H9 (cell line): ENCODE measurements around the gene TRMU. TPM values are rescaled to one million over a fixed set of nuclear protein-coding genes. Genes with fewer than 3 reads are reported as not detected.

Experiments
- DNase-seq: peaks from one replicate; pipeline ENCODE4 v3.0.0-alpha.2; 2017
- H2AFZ ChIP-seq: one replicate; pipeline ENCODE4 v1.6.1; 2013; ENCODE audit warnings: mild to moderate bottlenecking, low read length, control low read depth, moderate library complexity
- H2AK5ac ChIP-seq: 2 replicates; pipeline ENCODE4 v1.6.1; 2013; ENCODE audit warnings: low read length, control low read depth, mixed read lengths; ENCODE audit not compliant: insufficient read length
- H2BK120ac ChIP-seq: one replicate; pipeline ENCODE4 v1.6.1; 2013; ENCODE audit warnings: low read depth, mild to moderate bottlenecking, low read length, control low read depth, inconsistent platforms; ENCODE audit not compliant: poor library complexity, severe bottlenecking
- H2BK12ac ChIP-seq: 2 replicates; pipeline ENCODE4 v1.6.1; 2013; ENCODE audit warnings: low read length, control low read depth, mixed read lengths, low read depth; ENCODE audit not compliant: insufficient read length
- H2BK15ac ChIP-seq: 2 replicates; pipeline ENCODE4 v1.6.1; 2013; ENCODE audit warnings: low read depth, low read length, control low read depth
- H2BK20ac ChIP-seq: one replicate; pipeline ENCODE4 v1.6.1; 2013; ENCODE audit warnings: low read depth, mild to moderate bottlenecking, low read length, control low read depth, inconsistent platforms; ENCODE audit not compliant: poor library complexity, severe bottlenecking
- H2BK5ac ChIP-seq: 2 replicates; pipeline ENCODE4 v1.6.1; 2013; ENCODE audit warnings: low read length, control low read depth, mixed read lengths; ENCODE audit not compliant: insufficient read length
- H3K14ac ChIP-seq: 2 replicates; pipeline ENCODE4 v1.6.1; 2013; ENCODE audit warnings: low read length, control low read depth; ENCODE audit not compliant: insufficient read depth
- H3K18ac ChIP-seq: 2 replicates; pipeline ENCODE4 v1.6.1; 2013; ENCODE audit warnings: low read depth, mild to moderate bottlenecking, mixed read lengths, low read length, control low read depth; ENCODE audit not compliant: insufficient read length
- H3K23ac ChIP-seq: 2 replicates; pipeline ENCODE4 v1.6.1; 2013; ENCODE audit warnings: low read length, control low read depth, mixed read lengths, low read depth; ENCODE audit not compliant: insufficient read length
- H3K23me2 ChIP-seq: 2 replicates; pipeline ENCODE4 v1.6.1; 2013; ENCODE audit warnings: low read depth, mild to moderate bottlenecking, mixed read lengths, low read length, control low read depth; ENCODE audit not compliant: insufficient read length, poor library complexity, severe bottlenecking
- H3K27ac ChIP-seq: 2 replicates; pipeline ENCODE4 v1.5.1; 2013; ENCODE audit warnings: low read length, control low read depth, mixed read lengths, low read depth; ENCODE audit not compliant: insufficient read length
- H3K27me3 ChIP-seq: 2 replicates; pipeline ENCODE4 v1.6.1; 2013; ENCODE audit warnings: low read length, control low read depth, inconsistent platforms; ENCODE audit not compliant: insufficient read depth
- H3K4ac ChIP-seq: 2 replicates; pipeline ENCODE4 v1.6.1; 2013; ENCODE audit warnings: low read depth, mild to moderate bottlenecking, control low read depth, inconsistent platforms, low read length, moderate library complexity
- H3K4me1 ChIP-seq: 2 replicates; pipeline ENCODE4 v1.6.1; 2013; ENCODE audit warnings: low read length, control low read depth, inconsistent platforms; ENCODE audit not compliant: insufficient read depth
- H3K4me2 ChIP-seq: 2 replicates; pipeline ENCODE4 v1.6.1; 2013; ENCODE audit warnings: low read length, control low read depth, mixed read lengths; ENCODE audit not compliant: insufficient read length, insufficient read depth
- H3K56ac ChIP-seq: 2 replicates; pipeline ENCODE4 v1.6.1; 2013; ENCODE audit warnings: low read depth, mild to moderate bottlenecking, mixed read lengths, low read length, control low read depth; ENCODE audit not compliant: insufficient read length
- H3K79me1 ChIP-seq: 2 replicates; pipeline ENCODE4 v1.6.1; 2013; ENCODE audit warnings: low read depth, mild to moderate bottlenecking, moderate library complexity, low read length, control low read depth, inconsistent platforms; ENCODE audit not compliant: insufficient read depth, poor library complexity, severe bottlenecking
- H3K79me2 ChIP-seq: 2 replicates; pipeline ENCODE4 v1.6.1; 2013; ENCODE audit warnings: low read length, control low read depth, inconsistent platforms; ENCODE audit not compliant: insufficient read depth
- H3K9ac ChIP-seq: 2 replicates; pipeline ENCODE4 v1.6.1; 2013; ENCODE audit warnings: low read length, control low read depth, mixed read lengths; ENCODE audit not compliant: insufficient read length; ENCODE audit errors: extremely low read depth
- H3K9me3 ChIP-seq: one replicate; pipeline ENCODE4 v1.6.1; 2013; ENCODE audit warnings: low read depth, low read length, inconsistent platforms; ENCODE audit not compliant: control insufficient read depth
- H3T11ph ChIP-seq: one replicate; pipeline ENCODE4 v1.6.1; 2013; ENCODE audit warnings: mild to moderate bottlenecking, low read length, control low read depth, inconsistent platforms
- H4K20me1 ChIP-seq: one replicate; pipeline ENCODE4 v1.6.1; 2013; ENCODE audit not compliant: control insufficient read depth, insufficient read length, insufficient read depth
- H4K5ac ChIP-seq: 2 replicates; pipeline ENCODE4 v1.6.1; 2013; ENCODE audit warnings: low read depth, mild to moderate bottlenecking, mixed read lengths, low read length, control low read depth; ENCODE audit not compliant: insufficient read length
- H4K8ac ChIP-seq: replicated peaks from 2 replicates; pipeline ENCODE4 v1.6.1; 2013; ENCODE audit warnings: low read length, control low read depth, mixed read lengths, low read depth; ENCODE audit not compliant: insufficient read length
- H4K91ac ChIP-seq: 2 replicates; pipeline ENCODE4 v1.6.1; 2013; ENCODE audit warnings: low read depth, mild to moderate bottlenecking, moderate library complexity, mixed read lengths, low read length, control low read depth; ENCODE audit not compliant: insufficient read length
- H3K27ac Mint-ChIP-seq, 3 experiments: 2 replicates in 2 of 3; 3 replicates in 1 of 3; pipeline ENCODE4 v1.8.0; 2020 to 2021; ENCODE audit warnings: mixed read lengths in 3 of 3, mild to moderate bottlenecking in 1 of 3, moderate library complexity in 1 of 3
- H3K27me3 Mint-ChIP-seq: 2 replicates; pipeline ENCODE4 v1.8.0; 2021; ENCODE audit warnings: low read depth, mild to moderate bottlenecking, moderate library complexity, mixed read lengths
- H3K36me3 Mint-ChIP-seq, 3 experiments: 2 replicates in 2 of 3; 3 replicates in 1 of 3; pipeline ENCODE4 v1.8.0; 2020 to 2021; ENCODE audit warnings: low read depth in 3 of 3, mixed read lengths in 3 of 3; ENCODE audit not compliant: insufficient read depth in 1 of 3
- H3K4me1 Mint-ChIP-seq, 2 experiments: 2 replicates each; pipeline ENCODE4 v1.8.0; 2020; ENCODE audit warnings: mixed read lengths in 2 of 2
- H3K4me3 Mint-ChIP-seq, 2 experiments: 2 replicates in 1 of 2; 3 replicates in 1 of 2; pipeline ENCODE4 v1.8.0; 2020 to 2021; ENCODE audit warnings: mild to moderate bottlenecking in 2 of 2, mixed read lengths in 2 of 2, moderate library complexity in 1 of 2
- H3K9me3 Mint-ChIP-seq, 2 experiments: 2 replicates in 1 of 2; 3 replicates in 1 of 2; pipeline ENCODE4 v1.8.0; 2020; ENCODE audit warnings: mild to moderate bottlenecking in 2 of 2, mixed read lengths in 2 of 2, moderate library complexity in 1 of 2
- CTCF ChIP-seq: fragments of 200-600 bp; sonication (generic); conservative IDR thresholded peaks from 3 replicates; pipeline ENCODE4 v1.8.0; 2021; ENCODE audit warnings: antibody characterized with exemption, mild to moderate bottlenecking
- WGBS: extraction: QIAGEN DNeasy Blood & Tissue Kit; methylation state at CpG from one replicate; pipeline ENCODE4 v1.1.7; 2013; ENCODE audit warnings: missing lambda C conversion rate, low lambda C conversion rate, mixed read lengths; ENCODE audit not compliant: insufficient read length; ENCODE audit errors: extremely low coverage; 5-methylcytosine and 5-hydroxymethylcytosine counted together
- total RNA-seq: library from RNA; stranded (reverse); gene quantifications from 2 replicates; pipeline ENCODE4 v1.2.1, GENCODE V29; 2021

TRMU gene
- total RNA-seq, 1 experiment from 2014 or later, result 86.3 TPM

- Histone ChIP-seq H3K4me1 (no peaks in the 10 kb centered on the region), H3K79me1 (no peaks in the 10 kb centered on the region), H2BK15ac (no peak overlapping the region), H3K23me2 (no peaks in the 10 kb centered on the region), H3K27ac (no peak overlapping the region), H3K56ac (no peak overlapping the region), H3K79me2 (no peaks in the 10 kb centered on the region), H3K14ac (no peak overlapping the region), H3K9ac (no peak overlapping the region), H4K5ac (no peak overlapping the region), H2AFZ (no peak overlapping the region), H2BK120ac (no peak overlapping the region), H3K27me3 (no peaks in the 10 kb centered on the region), H4K8ac (no peak overlapping the region), H3K23ac (no peak overlapping the region), H2BK20ac (no peak overlapping the region), H2AK5ac (no peak overlapping the region), H3K18ac (no peak overlapping the region), H3T11ph (no peak overlapping the region), H2BK5ac (no peak overlapping the region), H3K4ac (no peak overlapping the region), H4K91ac (no peak overlapping the region), H4K20me1 (no peaks in the 10 kb centered on the region), H2BK12ac (no peak overlapping the region), H3K4me2 (no peak overlapping the region), H3K9me3 (no peaks in the 10 kb centered on the region)
- DNase-seq, result no peak
- Mint-ChIP-seq H3K36me3 (peaks cover 5 to 38% (median 35%) of the 10 kb centered on the region in 3 experiments; a peak in 6 of 7 replicates), H3K4me3 (no peak overlapping the region), H3K27me3 (no peaks in the 10 kb centered on the region; the same call in 1 of the 2 replicates), H3K27ac (no peak overlapping the region), H3K9me3 (no peaks in the 10 kb centered on the region), H3K4me1 (no peaks in the 10 kb centered on the region)
- no peak for TF ChIP-seq CTCF
- WGBS, result no CpG with 5 or more reads among the region's 33 CpGs
These were observed 46.1 kb upstream of the TRMU start for GRCh38 chr22:46289244-46289891.
